Measurements from ENCODE around the gene NECTIN1.

NECTIN1 gene

DNA sequence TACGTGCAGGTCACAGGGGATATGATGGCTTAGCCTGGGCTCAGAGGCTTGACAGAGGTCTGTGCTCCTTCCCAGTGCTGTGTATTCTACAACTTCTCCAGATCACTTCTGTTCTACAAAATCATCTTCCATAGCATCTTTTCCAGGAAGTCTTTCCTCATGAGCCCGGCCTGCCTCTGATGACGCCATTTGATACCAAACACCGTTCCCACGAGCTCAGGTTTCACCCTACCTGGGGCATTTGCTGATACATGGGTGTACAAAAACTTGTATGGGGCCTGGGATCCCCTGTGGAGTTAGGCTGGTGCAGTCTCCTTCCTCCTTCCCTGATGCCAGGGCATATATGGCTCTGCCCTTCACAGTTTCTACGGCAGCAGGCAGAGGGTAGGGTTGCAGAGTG lies 78.7 kb downstream of the NECTIN1 start:
- H3K4me3 ChIP-seq (ENCODE audit: low read length): no peak overlapping the region
- TF ChIP-seq, protein P1, sequence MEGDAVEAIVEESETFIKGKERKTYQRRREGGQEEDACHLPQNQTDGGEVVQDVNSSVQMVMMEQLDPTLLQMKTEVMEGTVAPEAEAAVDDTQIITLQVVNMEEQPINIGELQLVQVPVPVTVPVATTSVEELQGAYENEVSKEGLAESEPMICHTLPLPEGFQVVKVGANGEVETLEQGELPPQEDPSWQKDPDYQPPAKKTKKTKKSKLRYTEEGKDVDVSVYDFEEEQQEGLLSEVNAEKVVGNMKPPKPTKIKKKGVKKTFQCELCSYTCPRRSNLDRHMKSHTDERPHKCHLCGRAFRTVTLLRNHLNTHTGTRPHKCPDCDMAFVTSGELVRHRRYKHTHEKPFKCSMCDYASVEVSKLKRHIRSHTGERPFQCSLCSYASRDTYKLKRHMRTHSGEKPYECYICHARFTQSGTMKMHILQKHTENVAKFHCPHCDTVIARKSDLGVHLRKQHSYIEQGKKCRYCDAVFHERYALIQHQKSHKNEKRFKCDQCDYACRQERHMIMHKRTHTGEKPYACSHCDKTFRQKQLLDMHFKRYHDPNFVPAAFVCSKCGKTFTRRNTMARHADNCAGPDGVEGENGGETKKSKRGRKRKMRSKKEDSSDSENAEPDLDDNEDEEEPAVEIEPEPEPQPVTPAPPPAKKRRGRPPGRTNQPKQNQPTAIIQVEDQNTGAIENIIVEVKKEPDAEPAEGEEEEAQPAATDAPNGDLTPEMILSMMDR (conservative IDR thresholded peaks at IDR 0.05; ENCODE audit: low read length): no peak
- no peak for DNase-seq (ENCODE audit: low read depth)

DNA sequence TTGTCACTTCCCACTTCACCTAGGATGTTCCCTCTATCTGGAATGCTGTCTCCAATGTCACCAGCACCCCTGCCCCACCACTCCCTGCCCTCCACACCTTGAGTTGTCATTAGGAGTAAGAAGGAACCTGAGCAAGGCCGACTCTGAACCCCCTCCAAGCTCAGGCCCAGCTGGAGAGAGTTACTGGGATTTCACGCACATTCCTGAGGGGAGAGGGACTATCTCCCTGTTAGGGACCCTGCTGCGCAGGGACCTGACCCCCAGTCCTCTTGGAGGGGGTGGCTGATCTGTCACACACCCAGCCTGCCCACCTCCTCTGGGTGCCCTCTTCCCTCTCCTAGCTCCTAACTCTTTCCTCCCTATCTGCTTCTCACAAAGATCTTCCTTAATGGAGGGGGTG lies 81.7 kb downstream of the NECTIN1 start:
- no peak overlapping the region for H3K4me3 ChIP-seq (ENCODE audit: low read length)
- DNase-seq (ENCODE audit: low read depth): no peak
- TF ChIP-seq, protein P1 (conservative IDR thresholded peaks at IDR 0.05; ENCODE audit: low read length): no peak

DNA sequence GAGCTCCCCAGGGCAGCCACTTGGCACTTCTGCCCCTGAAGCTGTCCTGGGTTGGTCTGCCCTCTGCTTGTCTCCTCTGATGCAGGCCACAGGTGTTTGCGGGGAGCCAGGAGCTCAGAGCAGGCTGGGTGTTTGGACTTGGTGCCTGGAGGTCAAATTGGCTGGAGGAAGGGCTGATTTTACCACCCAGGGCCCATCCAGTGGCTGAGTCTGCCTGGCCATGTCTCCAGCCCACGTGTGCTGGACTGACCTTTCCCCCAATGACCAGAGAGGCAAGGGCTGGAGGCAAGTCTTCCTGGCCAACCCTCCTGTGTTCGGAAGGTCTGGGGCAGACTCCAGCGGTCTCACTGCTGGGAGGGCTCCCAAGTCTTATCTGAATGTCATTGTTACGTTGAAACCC lies 84.0 kb downstream of the NECTIN1 start:
- no peak overlapping the region for H3K4me3 ChIP-seq (ENCODE audit: low read length)
- no peak for DNase-seq (ENCODE audit: low read depth)
- TF ChIP-seq, protein P1 (conservative IDR thresholded peaks at IDR 0.05; ENCODE audit: low read length): no peak

DNA sequence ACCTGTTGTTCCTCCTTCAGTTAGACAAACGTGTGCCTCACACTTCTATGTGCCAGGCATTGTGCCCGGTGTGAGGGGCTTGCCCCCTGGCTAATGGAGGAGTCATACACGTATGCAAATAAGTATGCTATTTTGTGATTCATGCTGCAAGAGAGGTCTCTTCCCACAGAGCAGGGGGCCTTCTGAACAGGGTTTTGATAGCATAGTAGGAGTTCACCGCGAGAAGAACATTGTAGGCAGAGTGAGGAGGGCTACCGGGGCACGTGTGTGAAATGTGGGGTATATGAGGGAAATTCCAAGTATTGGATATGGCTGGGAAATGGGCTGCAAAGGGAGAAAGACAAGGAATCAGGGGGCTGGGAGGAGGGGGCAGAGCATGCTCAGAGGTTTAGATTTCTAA lies 84.5 kb downstream of the NECTIN1 start:
- TF ChIP-seq, protein P1 (conservative IDR thresholded peaks at IDR 0.05; ENCODE audit: low read length): no peak
- DNase-seq (ENCODE audit: low read depth): no peak
- no peak overlapping the region for H3K4me3 ChIP-seq (ENCODE audit: low read length)

DNA sequence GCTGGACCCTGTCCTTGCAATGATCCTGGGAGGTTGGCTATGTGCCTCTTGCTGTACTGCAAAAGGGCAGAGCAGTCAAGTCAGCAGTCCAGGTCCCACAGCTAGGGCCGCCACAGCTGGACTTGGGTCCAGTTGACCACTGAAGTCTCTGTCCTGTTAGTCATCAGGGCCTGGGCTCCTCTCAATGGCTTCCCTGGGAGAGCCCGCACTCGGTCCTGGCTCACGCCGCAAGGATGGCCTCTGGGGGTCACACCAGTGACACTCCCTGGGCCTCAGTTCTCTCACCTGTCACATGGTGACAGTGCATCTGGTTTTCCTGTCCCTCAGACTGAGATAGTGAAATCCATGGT lies 85.1 kb downstream of the NECTIN1 start:
- TF ChIP-seq, protein P1 (conservative IDR thresholded peaks at IDR 0.05; ENCODE audit: low read length): no peak
- no peak overlapping the region for H3K4me3 ChIP-seq (ENCODE audit: low read length)
- DNase-seq (ENCODE audit: low read depth): no peak

DNA sequence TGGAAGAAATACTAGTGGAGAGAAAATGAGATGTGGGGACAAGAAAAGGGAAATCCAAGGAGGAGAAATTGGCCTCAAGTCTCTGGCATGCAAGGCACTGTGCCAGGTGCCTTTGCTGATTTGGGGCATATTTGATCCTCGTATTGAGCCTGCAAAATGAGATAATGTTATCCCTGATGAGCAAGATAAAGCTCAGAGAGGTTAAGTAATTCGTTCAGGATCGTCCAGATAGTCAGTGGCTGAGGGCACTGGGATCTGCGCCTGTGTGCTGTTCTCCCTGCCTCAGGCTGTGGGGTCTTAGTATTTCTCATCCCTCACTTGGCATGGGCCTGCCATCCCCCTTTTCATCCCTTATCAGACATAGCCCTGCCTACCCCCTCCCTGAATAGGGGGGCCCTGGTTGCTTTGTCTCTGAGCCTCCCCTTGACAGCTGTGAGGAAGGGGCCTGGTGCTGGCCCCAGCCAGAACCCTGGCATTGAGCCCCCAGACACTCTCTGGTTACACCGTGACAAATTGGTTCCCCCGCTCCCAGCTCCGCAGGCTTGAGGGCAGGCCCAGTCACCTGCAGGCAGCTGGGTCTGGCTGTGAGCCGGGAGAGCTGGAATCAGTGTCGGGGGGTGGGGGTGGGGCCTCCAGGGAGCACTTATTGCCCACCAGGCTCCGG lies 85.7 kb downstream of the NECTIN1 start:
- DNase-seq (ENCODE audit: low read depth): no peak
- TF ChIP-seq, protein P1 (conservative IDR thresholded peaks at IDR 0.05; ENCODE audit: low read length): no peak
- H3K4me3 ChIP-seq (ENCODE audit: low read length): no peak overlapping the region

DNA sequence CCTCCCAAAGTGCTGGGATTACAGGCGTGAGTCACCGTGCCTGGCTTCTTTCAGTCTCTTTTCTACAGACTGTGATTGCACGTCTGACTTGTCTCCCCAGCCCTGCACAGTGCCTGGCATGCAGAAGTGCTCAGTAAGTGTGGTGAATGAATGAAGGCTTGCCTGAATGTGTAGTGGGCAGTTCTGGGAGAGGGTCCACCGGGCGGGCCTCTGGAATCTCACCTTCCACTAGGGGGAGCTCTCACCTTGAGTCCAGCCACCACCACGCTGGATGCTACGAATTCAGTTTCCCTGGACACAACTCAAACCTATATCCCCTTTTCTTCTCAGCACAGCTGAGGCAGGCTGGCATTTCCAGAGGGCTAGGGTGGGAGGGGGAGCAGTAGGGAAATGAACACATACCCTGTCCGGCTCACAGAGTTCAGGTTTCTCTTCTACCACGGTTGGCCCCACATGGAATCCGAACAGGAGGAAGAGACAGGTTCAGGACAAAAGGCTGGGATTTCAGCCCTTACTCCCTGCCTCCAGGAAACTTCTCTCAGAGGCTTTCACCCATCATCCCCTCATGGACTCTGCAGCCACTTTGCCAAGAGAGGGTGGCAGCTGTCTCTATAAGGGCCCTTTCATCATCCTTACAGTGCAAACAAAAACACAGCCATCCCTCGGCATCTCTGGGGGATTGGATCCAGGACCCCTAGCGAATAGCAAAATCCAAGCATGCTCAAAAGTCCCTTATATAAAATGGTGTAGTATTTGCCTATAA lies 86.8 kb downstream of the NECTIN1 start:
- TF ChIP-seq, protein P1 (conservative IDR thresholded peaks at IDR 0.05; ENCODE audit: low read length): peak; percentile 47
- H3K4me3 ChIP-seq (ENCODE audit: low read length): no peak overlapping the region
- no peak for DNase-seq (ENCODE audit: low read depth)

Measured in AG10803 (cell line).